Measurements from ENCODE around the gene MYCN.
A peak's percentile ranks its signal among the peaks of the same experiment; 100 is the strongest.

MYCN gene

DNA sequence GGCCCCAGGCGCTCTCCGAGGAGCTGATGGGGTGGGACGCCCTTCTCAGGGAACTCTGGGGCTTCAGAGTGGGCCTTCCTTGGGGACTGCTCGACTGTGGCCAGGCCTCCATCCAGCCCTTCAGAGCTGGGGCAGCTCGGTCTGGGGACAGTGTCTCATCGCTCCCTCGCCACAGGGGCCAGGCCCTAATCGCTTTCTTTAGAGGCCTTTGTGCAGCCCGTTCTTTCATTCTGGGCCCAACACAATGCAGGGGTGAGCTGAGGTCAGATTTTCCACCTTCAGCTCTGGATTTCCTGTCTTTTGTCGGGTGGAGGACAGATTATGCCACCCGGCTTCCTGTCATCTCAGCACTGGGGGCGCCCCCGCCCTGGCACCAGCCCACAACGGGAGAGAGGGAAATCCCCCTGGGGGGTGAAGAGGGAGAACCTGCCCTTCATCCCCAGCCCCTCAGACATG, 25.2 kb downstream of the MYCN start:
- Histone ChIP-seq H3K4me3 (no peak overlapping the region), H3K27ac (peak overlapping the region; percentile 76), H3K4me2 (peak overlapping the region; percentile 77), H3K36me3 (no peaks in the 10 kb centered on the region), H3K27me3 (no peaks in the 10 kb centered on the region), H3K9ac (peak overlapping the region; percentile 68), H4K20me1 (no peaks in the 10 kb centered on the region), H3K4me1 (peaks cover 19% of the 10 kb centered on the region), H3K9me3 (no peaks in the 10 kb centered on the region)
- no peak for TF ChIP-seq Cebpa-rat (IDR thresholded peaks at IDR 0.05)

DNA sequence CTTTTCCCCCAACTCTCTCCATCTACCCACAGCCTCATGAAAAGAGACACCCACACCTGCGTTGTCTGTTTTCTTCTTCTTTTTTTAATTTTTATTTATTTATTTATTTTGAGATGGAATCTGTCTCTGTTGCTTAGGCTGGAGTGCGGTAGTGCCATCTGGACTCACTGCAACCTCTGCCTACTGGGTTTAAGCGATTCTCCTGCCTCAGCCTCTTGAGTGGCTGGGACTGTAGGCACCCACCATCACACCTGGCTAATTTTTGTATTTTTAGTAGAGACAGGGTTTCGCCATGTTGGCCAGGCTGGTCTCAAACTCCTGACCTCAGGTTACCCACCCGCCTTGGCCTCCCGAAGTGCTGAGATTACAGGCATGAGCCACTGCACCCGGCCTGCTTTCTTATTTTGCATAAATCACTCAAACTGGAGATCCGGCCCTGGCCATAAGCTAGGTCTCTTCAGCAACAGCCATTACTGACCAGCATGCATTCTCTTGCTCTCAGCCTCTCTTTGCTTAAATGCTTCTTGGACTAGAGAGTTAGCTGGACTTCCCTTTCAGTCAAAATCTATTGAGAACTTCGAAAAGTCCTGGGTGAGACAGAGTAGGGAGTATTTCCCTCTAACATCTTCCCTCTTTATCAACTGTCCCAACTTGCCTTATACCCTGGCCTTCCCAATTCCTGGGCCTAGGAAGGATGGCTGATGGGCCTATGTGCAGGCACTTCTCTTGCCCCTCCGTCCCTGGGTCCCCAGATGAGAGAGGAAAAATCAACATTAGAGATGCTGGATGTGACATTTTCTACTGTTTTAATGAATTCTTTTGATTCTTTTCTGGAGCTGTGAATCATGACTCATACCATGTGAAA, 27.3 kb downstream of the MYCN start:
- Histone ChIP-seq H3K36me3 (no peaks in the 10 kb centered on the region), H3K4me2 (no peak overlapping the region), H3K27ac (no peak overlapping the region), H3K4me1 (peaks cover 19% of the 10 kb centered on the region), H4K20me1 (no peaks in the 10 kb centered on the region), H3K9me3 (no peaks in the 10 kb centered on the region), H3K4me3 (no peak overlapping the region), H3K9ac (no peak overlapping the region), H3K27me3 (no peaks in the 10 kb centered on the region)
- TF ChIP-seq Cebpa-rat (IDR thresholded peaks at IDR 0.05), result no peak

DNA sequence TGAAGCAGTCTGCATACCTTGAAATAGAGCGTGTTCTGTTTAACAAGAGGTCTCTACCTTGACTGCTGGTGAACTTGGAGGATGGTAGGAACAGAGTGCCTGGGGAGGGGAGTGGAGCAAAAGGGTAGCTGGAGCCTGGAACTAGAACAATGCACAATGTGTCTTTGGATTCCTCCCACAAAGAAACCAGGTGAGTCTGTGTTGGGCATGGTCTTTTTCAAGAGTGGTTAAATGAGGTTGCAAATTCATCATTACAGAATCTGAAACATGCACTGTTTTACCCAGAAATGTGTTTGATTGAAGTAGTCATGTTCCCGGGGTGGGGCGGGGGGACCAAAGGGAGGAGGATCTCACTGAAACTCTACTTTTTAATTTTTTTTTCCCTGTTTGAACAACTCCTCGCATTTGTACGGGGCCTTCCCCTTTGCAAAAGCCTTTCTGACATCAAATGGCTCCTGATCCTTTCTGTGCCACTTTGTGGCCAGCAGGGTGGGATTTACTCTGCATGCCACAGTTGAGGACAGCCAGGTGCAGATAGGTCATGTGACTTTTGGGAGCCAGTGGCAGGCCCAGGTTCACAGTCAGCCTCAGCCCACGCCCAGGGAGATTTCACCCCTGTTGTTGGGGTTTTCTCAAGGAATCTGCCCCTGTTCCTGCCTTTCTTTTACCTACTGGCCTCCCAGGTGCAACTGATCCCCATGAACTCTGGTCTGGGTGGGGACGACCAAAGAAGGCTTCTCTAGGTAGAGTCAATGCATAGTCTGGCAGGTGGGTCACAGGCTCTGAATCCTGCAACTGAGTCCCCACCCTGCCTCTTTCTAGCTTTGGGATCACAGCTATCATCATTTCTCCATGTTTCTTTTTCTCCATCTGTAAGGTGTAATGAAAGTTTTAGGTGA, 28.2 kb downstream of the MYCN start:
- no peak overlapping the region for H3K4me2 ChIP-seq

DNA sequence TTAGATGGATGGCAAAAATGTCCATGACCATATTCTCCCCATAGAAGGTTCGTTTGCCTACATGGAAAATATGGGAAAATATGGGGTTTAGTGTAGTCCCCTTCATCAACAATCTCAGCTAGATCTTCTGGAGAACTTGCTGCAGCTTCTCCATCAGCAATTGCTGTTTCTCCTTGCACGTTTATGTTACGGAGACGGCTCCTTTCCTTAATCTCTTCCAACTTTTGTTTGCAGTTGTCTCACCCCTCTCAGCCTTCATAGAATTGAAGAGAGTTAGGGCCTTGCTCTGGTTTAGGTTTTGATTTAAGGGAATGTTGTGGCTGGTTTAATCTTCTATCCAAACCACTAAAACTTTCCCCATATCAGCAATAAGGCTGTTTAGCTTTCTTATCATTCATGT, 28.9 kb downstream of the MYCN start:
- TF ChIP-seq Cebpa-rat (IDR thresholded peaks at IDR 0.05), result no peak

More for the DNA sequence above, 28.2 kb downstream of the MYCN start:
- H3K9ac ChIP-seq, result no peak overlapping the region
- H4K20me1 ChIP-seq, result no peaks in the 10 kb centered on the region
- H3K36me3 ChIP-seq, result no peaks in the 10 kb centered on the region
- H3K9me3 ChIP-seq, result no peaks in the 10 kb centered on the region
- H3K4me3 ChIP-seq, result no peak overlapping the region
- no peak for TF ChIP-seq Cebpa-rat (IDR thresholded peaks at IDR 0.05)
- H3K27me3 ChIP-seq, result no peaks in the 10 kb centered on the region
- H3K4me1 ChIP-seq, result peaks cover 19% of the 10 kb centered on the region
- H3K27ac ChIP-seq, result no peak overlapping the region

DNA sequence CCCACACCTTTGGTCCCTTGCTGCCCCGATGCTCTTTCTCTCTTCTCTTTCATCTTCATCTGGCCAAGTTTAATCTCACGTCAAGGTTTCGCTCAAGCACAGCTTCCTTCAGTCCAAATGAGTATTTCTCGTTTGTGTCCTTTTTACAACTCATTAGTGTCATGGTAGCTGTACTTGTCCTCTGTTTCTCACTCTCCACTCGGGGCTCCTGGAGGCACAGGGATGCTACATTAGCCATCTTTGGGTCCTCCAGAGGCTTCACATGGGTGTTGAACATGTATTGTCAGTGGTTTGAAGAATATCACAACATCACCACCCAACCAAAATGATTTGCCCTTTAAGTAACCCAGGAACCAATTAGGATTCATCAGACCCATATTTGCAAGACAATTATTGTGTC, 30.4 kb downstream of the MYCN start:
- Histone ChIP-seq H3K9ac (no peak overlapping the region), H3K4me1 (peaks cover 9% of the 10 kb centered on the region), H3K27ac (no peak overlapping the region), H3K4me3 (no peak overlapping the region), H3K4me2 (no peak overlapping the region), H3K9me3 (no peaks in the 10 kb centered on the region), H3K36me3 (no peaks in the 10 kb centered on the region), H3K27me3 (no peaks in the 10 kb centered on the region), H4K20me1 (no peaks in the 10 kb centered on the region)
- no peak for TF ChIP-seq Cebpa-rat (IDR thresholded peaks at IDR 0.05)

More for the DNA sequence above, 28.9 kb downstream of the MYCN start:
- no peaks in the 10 kb centered on the region for H4K20me1 ChIP-seq
- H3K4me1 ChIP-seq, result peaks cover 19% of the 10 kb centered on the region
- no peak overlapping the region for H3K4me3 ChIP-seq
- no peak overlapping the region for H3K27ac ChIP-seq
- no peaks in the 10 kb centered on the region for H3K9me3 ChIP-seq
- no peaks in the 10 kb centered on the region for H3K27me3 ChIP-seq
- H3K4me2 ChIP-seq, result no peak overlapping the region
- H3K9ac ChIP-seq, result no peak overlapping the region
- H3K36me3 ChIP-seq, result no peaks in the 10 kb centered on the region

DNA sequence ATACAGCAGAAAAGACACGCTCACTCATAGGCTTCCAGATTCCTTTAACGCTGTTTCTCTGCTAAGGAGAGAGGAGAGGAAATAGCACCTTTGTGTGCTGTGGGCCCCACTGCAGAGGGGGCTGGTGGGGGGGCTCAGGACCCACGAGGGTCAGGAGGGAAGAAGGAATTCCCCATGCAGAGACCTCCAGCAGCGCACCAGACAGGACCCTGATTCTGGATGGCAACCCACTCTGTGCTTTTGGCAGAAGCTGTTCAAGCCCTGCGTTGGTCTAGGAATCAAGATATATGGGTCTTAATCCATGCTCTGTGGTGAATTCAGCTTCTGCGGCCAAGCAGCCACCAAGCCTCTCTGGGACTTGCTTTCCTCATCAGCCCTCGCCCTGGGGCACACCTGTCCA, 31.0 kb downstream of the MYCN start:
- H3K4me1 ChIP-seq, result peaks cover 3% of the 10 kb centered on the region
- H3K27ac ChIP-seq, result no peak overlapping the region
- no peaks in the 10 kb centered on the region for H3K36me3 ChIP-seq
- H3K4me3 ChIP-seq, result no peak overlapping the region
- no peak overlapping the region for H3K4me2 ChIP-seq
- TF ChIP-seq Cebpa-rat (IDR thresholded peaks at IDR 0.05), result no peak
- H4K20me1 ChIP-seq, result no peaks in the 10 kb centered on the region
- H3K9ac ChIP-seq, result no peak overlapping the region
- no peaks in the 10 kb centered on the region for H3K27me3 ChIP-seq
- no peaks in the 10 kb centered on the region for H3K9me3 ChIP-seq

DNA sequence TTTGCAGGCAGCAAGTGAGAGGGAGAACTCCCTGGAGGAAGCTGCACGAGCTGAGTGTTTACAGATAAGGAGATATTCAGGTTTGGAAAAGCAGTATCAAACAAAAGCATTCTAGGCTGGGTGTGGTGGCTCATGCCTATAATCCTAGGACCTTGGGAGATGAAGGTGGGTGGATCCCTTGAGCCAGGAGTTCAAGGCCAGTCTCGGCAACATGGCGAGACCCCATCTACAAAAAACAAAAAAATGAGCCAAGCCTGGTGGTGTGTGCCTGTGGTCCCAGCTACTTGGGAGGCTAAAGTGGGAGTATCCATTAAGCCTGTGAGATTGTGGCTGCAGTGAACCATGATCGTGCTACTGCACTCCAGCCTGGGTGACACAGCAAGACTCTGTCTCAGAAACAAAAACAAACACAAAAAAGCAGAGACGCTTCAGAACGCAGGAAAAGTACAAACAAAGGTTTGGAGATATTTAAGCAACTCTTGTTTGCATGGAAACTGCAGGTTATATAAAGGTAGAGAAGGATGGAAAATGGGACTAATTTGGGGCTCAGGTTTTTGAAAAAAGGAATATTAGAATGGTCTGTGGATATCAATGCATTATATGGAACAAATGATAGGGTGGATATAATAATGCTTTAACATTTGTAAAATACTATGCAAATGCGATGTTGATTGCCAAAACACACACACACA, 31.6 kb downstream of the MYCN start:
- H3K27me3 ChIP-seq, result no peaks in the 10 kb centered on the region
- no peaks in the 10 kb centered on the region for H3K9me3 ChIP-seq
- no peak overlapping the region for H3K4me2 ChIP-seq
- no peak for TF ChIP-seq Cebpa-rat (IDR thresholded peaks at IDR 0.05)
- no peaks in the 10 kb centered on the region for H3K4me1 ChIP-seq
- no peak overlapping the region for H3K9ac ChIP-seq
- no peak overlapping the region for H3K4me3 ChIP-seq
- no peaks in the 10 kb centered on the region for H3K36me3 ChIP-seq
- H4K20me1 ChIP-seq, result no peaks in the 10 kb centered on the region
- no peak overlapping the region for H3K27ac ChIP-seq

DNA sequence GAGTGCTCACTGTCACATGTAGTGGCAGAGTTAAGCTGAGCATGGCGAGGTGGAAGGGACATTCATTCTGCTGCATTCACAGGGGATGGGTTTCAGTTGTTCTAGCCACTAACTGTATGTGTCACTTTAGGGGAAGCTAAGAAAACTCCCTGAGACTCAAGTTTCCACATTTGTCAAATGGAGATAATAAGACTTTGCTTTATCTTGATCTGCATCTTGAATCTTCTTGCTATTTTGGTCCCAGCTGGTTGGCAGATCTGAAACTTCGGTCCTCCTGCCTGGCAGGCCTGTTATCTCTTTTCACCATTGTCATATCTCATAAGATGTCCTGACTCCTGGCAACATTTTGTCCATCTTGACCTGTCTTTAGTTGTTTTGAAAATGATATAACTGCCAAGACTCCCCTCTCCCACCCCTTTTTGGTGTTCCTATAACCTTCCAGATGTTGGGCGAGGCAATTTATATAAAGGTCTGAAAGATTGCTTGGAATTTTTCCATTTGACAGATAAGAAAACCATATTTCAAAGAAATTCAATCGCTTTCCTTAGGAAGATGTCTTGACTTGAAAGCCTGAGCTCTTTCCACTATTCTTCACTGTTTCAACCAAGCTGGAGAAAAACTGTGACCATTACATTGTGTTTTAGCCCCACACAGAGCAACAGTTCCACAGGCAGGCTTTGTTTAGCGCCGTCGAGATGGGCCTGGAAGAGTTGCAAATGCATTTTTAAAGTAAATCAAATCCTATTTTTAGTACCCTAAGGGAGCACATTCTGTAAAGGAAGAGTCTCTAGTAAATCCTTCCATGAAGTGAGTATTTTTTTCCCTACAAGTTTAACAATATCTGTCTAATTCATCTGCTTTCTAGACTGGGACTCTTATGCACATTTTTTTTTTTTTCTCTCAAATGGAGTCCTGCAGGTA, 33.4 kb downstream of the MYCN start:
- Histone ChIP-seq H3K9me3 (no peaks in the 10 kb centered on the region), H3K27ac (no peak overlapping the region), H4K20me1 (no peaks in the 10 kb centered on the region), H3K4me1 (no peaks in the 10 kb centered on the region), H3K4me3 (no peak overlapping the region), H3K9ac (no peak overlapping the region), H3K27me3 (no peaks in the 10 kb centered on the region), H3K4me2 (no peak overlapping the region), H3K36me3 (no peaks in the 10 kb centered on the region)
- no peak for TF ChIP-seq Cebpa-rat (IDR thresholded peaks at IDR 0.05)
